Osteoblast (primary cell): Measurements from ENCODE around the gene FOXO4. TPM values are rescaled to one million over a fixed set of nuclear protein-coding genes. Genes with fewer than 3 reads are reported as not detected.

Experiments used
- DNase-seq: peaks from one replicate; pipeline ENCODE4 v3.0.0; 2011; ENCODE audit warnings: low spot score, mixed read lengths; ENCODE audit not compliant: insufficient read length; ENCODE audit errors: missing footprints
- H2AFZ ChIP-seq: 2 replicates; pipeline ENCODE4 v1.6.0; 2011; ENCODE audit warnings: mild to moderate bottlenecking, low read length
- H3K27ac ChIP-seq: 2 replicates; pipeline ENCODE4 v1.5.1; 2011; ENCODE audit warnings: mild to moderate bottlenecking, low read depth, low read length, moderate library complexity
- H3K27me3 ChIP-seq: 2 replicates; pipeline ENCODE4 v1.6.0; 2012; ENCODE audit warnings: mild to moderate bottlenecking, control low read depth, inconsistent platforms, low read length, moderate library complexity; ENCODE audit not compliant: insufficient read depth
- H3K36me3 ChIP-seq: 2 replicates; pipeline ENCODE4 v1.5.1; 2011; ENCODE audit warnings: mild to moderate bottlenecking, low read length, control low read depth, moderate library complexity; ENCODE audit not compliant: insufficient read depth
- H3K4me1 ChIP-seq: 2 replicates; pipeline ENCODE4 v1.5.1; 2011; ENCODE audit warnings: mild to moderate bottlenecking, low read length, control low read depth, moderate library complexity; ENCODE audit not compliant: insufficient read depth
- H3K4me2 ChIP-seq: 2 replicates; pipeline ENCODE4 v1.6.0; 2011; ENCODE audit warnings: mild to moderate bottlenecking, low read length; ENCODE audit not compliant: insufficient read depth
- H3K4me3 ChIP-seq: fragments of 200-600 bp; sonication (generic); 3 replicates; pipeline ENCODE4 v1.5.1; 2012; ENCODE audit warnings: mild to moderate bottlenecking, low read length, inconsistent platforms; ENCODE audit not compliant: insufficient read depth
- H3K79me2 ChIP-seq: 2 replicates; pipeline ENCODE4 v1.6.0; 2012; ENCODE audit warnings: mild to moderate bottlenecking, low read length, control low read depth, inconsistent platforms; ENCODE audit not compliant: insufficient read depth
- H3K9me3 ChIP-seq: 2 replicates; pipeline ENCODE4 v1.5.1; 2011; ENCODE audit warnings: low read depth, low read length, control low read depth
- H4K20me1 ChIP-seq: 2 replicates; pipeline ENCODE4 v1.6.0; 2012; ENCODE audit warnings: mild to moderate bottlenecking, low read length, control low read depth; ENCODE audit not compliant: insufficient read depth
- CTCF ChIP-seq: IDR thresholded peaks from 2 replicates; pipeline ENCODE4 v1.5.1; 2011; ENCODE audit warnings: mild to moderate bottlenecking, low read depth, low read length, moderate library complexity; ENCODE audit errors: extremely low read depth
- total RNA-seq: library from RNA; depleted of rRNA; stranded (reverse); fragments of >200 nt; gene quantifications from 2 replicates; pipeline ENCODE4 v1.2.3, GENCODE V29; 2012

FOXO4 gene
- total RNA-seq, 1 donor: 7.6 TPM

- Histone ChIP-seq H3K27me3 (peaks cover 24% of the 10 kb centered on the region), H2AFZ (no peak overlapping the region)
- DNase-seq: no peak
Measured at GRCh38 chrX:71082124-71082647, 13.5 kb upstream of the FOXO4 start.

GRCh38 chrX:71082822-71083221, 12.8 kb upstream of the FOXO4 start:
- TF ChIP-seq CTCF: no peak
- Histone ChIP-seq H3K27ac (no peak overlapping the region), H3K79me2 (no peaks in the 10 kb centered on the region), H3K4me2 (no peak overlapping the region), H3K36me3 (no peaks in the 10 kb centered on the region), H3K9me3 (no peaks in the 10 kb centered on the region), H3K27me3 (peaks cover 24% of the 10 kb centered on the region), H2AFZ (no peak overlapping the region), H3K4me1 (peaks cover 9% of the 10 kb centered on the region), H3K4me3 (no peak overlapping the region), H4K20me1 (no peaks in the 10 kb centered on the region)
- DNase-seq: no peak

More at GRCh38 chrX:71082124-71082647, 13.5 kb upstream of the FOXO4 start:
- Histone ChIP-seq H3K79me2 (no peaks in the 10 kb centered on the region), H3K4me2 (no peak overlapping the region), H4K20me1 (no peaks in the 10 kb centered on the region), H3K4me3 (no peak overlapping the region), H3K4me1 (peaks cover 9% of the 10 kb centered on the region), H3K9me3 (no peaks in the 10 kb centered on the region), H3K27ac (no peak overlapping the region), H3K36me3 (no peaks in the 10 kb centered on the region)
- no peak for TF ChIP-seq CTCF

- TF ChIP-seq CTCF: no peak
- DNase-seq: no peak
- H3K4me1 ChIP-seq: peaks cover 9% of the 10 kb centered on the region
- H3K4me2 ChIP-seq: no peak overlapping the region
- no peaks in the 10 kb centered on the region for H4K20me1 ChIP-seq
- no peak overlapping the region for H3K4me3 ChIP-seq
- H3K27me3 ChIP-seq: peaks cover 19% of the 10 kb centered on the region
- H3K79me2 ChIP-seq: no peaks in the 10 kb centered on the region
- no peak overlapping the region for H3K27ac ChIP-seq
- H3K36me3 ChIP-seq: no peaks in the 10 kb centered on the region
- H2AFZ ChIP-seq: no peak overlapping the region
- H3K9me3 ChIP-seq: no peaks in the 10 kb centered on the region
Measured at GRCh38 chrX:71085900-71086299, 9.8 kb upstream of the FOXO4 start.

GRCh38 chrX:71091263-71091662, 4.4 kb upstream of the FOXO4 start:
- Histone ChIP-seq H2AFZ (no peak overlapping the region), H3K27me3 (peaks cover under 1% of the 10 kb centered on the region), H4K20me1 (no peaks in the 10 kb centered on the region), H3K4me1 (peaks cover 4% of the 10 kb centered on the region), H3K4me3 (no peak overlapping the region), H3K9me3 (no peaks in the 10 kb centered on the region), H3K27ac (no peak overlapping the region), H3K79me2 (no peaks in the 10 kb centered on the region), H3K36me3 (no peaks in the 10 kb centered on the region), H3K4me2 (no peak overlapping the region)
- DNase-seq: no peak
- TF ChIP-seq CTCF: no peak
